ENCODE data around the gene VPS51.
"Not testable (repeated sequence)": the region's sequence is repeated elsewhere in the genome, so short reads cannot be mapped to it uniquely, and the experiment has no call there.

The VPS51 gene

DNA sequence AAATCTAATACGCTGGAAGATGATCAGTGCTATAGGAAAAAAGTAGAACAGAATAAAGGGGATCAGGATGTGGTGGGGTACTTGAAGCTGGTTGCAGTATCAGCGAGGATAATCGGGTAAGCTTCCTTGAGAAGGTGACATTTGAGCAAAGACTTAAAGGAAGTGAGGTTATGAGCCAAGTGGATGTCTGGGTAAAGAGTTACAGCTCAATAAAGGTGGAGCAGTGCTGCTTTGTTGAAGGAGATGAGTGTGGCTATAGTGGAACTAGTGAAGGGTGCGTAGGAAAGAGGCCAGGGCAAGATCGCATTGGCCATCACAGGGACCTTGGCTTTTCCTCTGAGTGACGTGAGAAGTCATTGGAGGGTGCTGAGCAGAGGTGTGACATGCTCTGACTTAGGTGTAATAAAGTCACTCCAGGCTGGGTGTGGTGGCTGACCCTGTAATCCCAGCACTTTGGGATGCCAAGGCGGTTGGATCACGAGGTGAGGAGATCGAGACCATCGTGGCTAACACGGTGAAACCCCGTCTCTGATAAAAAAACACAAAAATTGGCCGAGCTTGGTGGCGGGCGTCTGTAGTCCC is 40.6 kb downstream of the VPS51 start:
- TF ChIP-seq POLR2A (IDR thresholded peaks at IDR 0.05; ENCODE audit: extremely low read depth, insufficient read length), result no peak
- TF ChIP-seq, protein P1, sequence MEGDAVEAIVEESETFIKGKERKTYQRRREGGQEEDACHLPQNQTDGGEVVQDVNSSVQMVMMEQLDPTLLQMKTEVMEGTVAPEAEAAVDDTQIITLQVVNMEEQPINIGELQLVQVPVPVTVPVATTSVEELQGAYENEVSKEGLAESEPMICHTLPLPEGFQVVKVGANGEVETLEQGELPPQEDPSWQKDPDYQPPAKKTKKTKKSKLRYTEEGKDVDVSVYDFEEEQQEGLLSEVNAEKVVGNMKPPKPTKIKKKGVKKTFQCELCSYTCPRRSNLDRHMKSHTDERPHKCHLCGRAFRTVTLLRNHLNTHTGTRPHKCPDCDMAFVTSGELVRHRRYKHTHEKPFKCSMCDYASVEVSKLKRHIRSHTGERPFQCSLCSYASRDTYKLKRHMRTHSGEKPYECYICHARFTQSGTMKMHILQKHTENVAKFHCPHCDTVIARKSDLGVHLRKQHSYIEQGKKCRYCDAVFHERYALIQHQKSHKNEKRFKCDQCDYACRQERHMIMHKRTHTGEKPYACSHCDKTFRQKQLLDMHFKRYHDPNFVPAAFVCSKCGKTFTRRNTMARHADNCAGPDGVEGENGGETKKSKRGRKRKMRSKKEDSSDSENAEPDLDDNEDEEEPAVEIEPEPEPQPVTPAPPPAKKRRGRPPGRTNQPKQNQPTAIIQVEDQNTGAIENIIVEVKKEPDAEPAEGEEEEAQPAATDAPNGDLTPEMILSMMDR (IDR thresholded peaks at IDR 0.05; ENCODE audit: low read depth, low read length), result no peak
- no peak for TF ChIP-seq MYC (IDR thresholded peaks at IDR 0.05; ENCODE audit: low read depth, low read length)
- no peak for TF ChIP-seq MAX (IDR thresholded peaks at IDR 0.05; ENCODE audit: low read depth, low read length)
- H3K4me3 ChIP-seq (ENCODE audit: low read depth, low read length), result no peak overlapping the region
- no peak for DNase-seq (ENCODE audit: low read depth)

DNA sequence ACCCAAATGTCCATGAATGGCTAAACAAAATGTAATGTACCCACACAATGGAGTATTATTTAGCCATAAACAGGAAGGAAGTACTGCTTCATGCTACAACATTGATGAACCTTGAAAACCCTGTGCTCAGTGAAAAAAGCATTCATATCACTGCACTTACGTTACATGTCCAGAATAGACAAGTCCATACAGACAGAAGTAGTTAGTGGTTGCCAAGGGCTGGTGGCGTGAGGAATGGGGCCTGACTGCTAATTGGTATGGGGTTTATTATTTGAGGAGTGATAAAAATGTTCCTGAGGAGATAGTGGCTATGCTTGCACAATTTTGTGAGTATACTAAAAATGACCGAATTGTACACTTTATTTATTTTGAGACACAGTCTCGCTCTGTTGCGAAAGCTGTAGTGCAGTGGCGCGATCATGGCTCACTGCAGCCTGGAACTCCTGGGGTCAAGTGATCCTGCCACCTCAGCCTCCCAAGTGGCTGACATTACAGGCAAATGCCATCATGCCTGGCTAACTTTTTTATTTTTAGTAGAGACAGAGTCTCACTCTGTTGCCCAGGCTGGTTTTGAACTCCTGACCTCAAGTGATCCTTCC is 46.0 kb downstream of the VPS51 start:
- peak; percentile 35 for DNase-seq (ENCODE audit: low read depth)
- H3K4me3 ChIP-seq (ENCODE audit: low read depth, low read length), result no peak overlapping the region
- TF ChIP-seq MYC (IDR thresholded peaks at IDR 0.05; ENCODE audit: low read depth, low read length) (no peak), MAX (IDR thresholded peaks at IDR 0.05; ENCODE audit: low read depth, low read length) (no peak), POLR2A (IDR thresholded peaks at IDR 0.05; ENCODE audit: extremely low read depth, insufficient read length) (no peak)
- TF ChIP-seq, protein P1 (IDR thresholded peaks at IDR 0.05; ENCODE audit: low read depth, low read length), result no peak

- TF ChIP-seq MYC (IDR thresholded peaks at IDR 0.05; ENCODE audit: low read depth, low read length), result no peak
- TF ChIP-seq, protein P1 (IDR thresholded peaks at IDR 0.05; ENCODE audit: low read depth, low read length), result no peak
- TF ChIP-seq MAX (IDR thresholded peaks at IDR 0.05; ENCODE audit: low read depth, low read length), result no peak
- no peak for TF ChIP-seq POLR2A (IDR thresholded peaks at IDR 0.05; ENCODE audit: extremely low read depth, insufficient read length)
- DNase-seq (ENCODE audit: low read depth), result no peak
- H3K4me3 ChIP-seq (ENCODE audit: low read depth, low read length), result no peak overlapping the region
Observed at GRCh38 chr11:65147352-65148075, 51.5 kb downstream of the VPS51 start.

GRCh38 chr11:65148657-65149056 is 52.6 kb downstream of the VPS51 start:
- no peak for TF ChIP-seq POLR2A (IDR thresholded peaks at IDR 0.05; ENCODE audit: extremely low read depth, insufficient read length)
- TF ChIP-seq, protein P1 (IDR thresholded peaks at IDR 0.05; ENCODE audit: low read depth, low read length), result no peak
- TF ChIP-seq MAX (IDR thresholded peaks at IDR 0.05; ENCODE audit: low read depth, low read length), result no peak
- TF ChIP-seq MYC (IDR thresholded peaks at IDR 0.05; ENCODE audit: low read depth, low read length), result no peak
- no peak overlapping the region for H3K4me3 ChIP-seq (ENCODE audit: low read depth, low read length)
- no peak for DNase-seq (ENCODE audit: low read depth)

DNA sequence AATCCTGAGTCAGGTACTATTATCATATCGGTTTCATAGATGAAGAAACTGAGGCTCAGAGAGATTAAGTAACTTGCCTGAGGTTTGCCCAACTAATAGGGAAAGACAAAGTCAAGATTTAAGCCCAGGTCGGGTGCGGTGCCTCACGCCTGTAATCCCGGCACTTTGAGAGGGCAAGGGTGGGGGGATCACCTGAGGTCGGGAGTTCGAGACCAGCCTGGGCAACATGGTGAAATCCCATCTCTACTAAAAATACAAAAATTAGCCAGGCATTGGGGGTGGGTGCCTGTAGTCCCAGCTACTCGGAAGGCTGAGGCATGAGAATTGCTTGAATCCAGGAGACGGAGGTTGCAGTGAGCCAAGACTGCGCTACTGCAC is 54.1 kb downstream of the VPS51 start:
- not testable (repeated sequence) for DNase-seq (ENCODE audit: low read depth); H3K4me3 ChIP-seq (ENCODE audit: low read depth, low read length)

GRCh38 chr11:65150509-65151299 is 54.7 kb downstream of the VPS51 start:
- peak; percentile 93 for DNase-seq (ENCODE audit: low read depth)
- TF ChIP-seq MAX (IDR thresholded peaks at IDR 0.05; ENCODE audit: low read depth, low read length) (peak; percentile 31; the same call in 1 of the 2 replicates), POLR2A (IDR thresholded peaks at IDR 0.05; ENCODE audit: extremely low read depth, insufficient read length) (no peak), MYC (IDR thresholded peaks at IDR 0.05; ENCODE audit: low read depth, low read length) (no peak)
- peak overlapping the region; percentile 16 for H3K4me3 ChIP-seq (ENCODE audit: low read depth, low read length)

Measured in NB4 (cell line).